Mucosa of descending colon (tissue), 3 donors: ENCODE data around the gene AEBP1. TPM values are rescaled to one million over a fixed set of nuclear protein-coding genes. Genes with fewer than 3 reads are reported as not detected.

Experiments
- ATAC-seq: fragments of 200-7000 bp; cut with Tn5 transposase; one replicate; pipeline ENCODE4 v1.9.1; 2020; ENCODE audit warnings: mild to moderate bottlenecking, moderate library complexity
- DNase-seq, 3 donors: peaks; one replicate each; pipeline ENCODE4 v3.0.0-alpha.2; 2020
- H3K36me3 ChIP-seq: fragments of 200-600 bp; one replicate; pipeline ENCODE4 v1.8.0; 2021; ENCODE audit warnings: low read depth, mild to moderate bottlenecking
- H3K4me1 ChIP-seq: fragments of 200-600 bp; one replicate; pipeline ENCODE4 v1.8.0; 2021; ENCODE audit warnings: low read depth, mild to moderate bottlenecking
- H3K4me3 ChIP-seq: fragments of 200-600 bp; one replicate; pipeline ENCODE4 v1.8.0; 2021; ENCODE audit warnings: mild to moderate bottlenecking
- H3K9me3 ChIP-seq: fragments of 200-600 bp; one replicate; pipeline ENCODE4 v1.8.0; 2021; ENCODE audit warnings: mild to moderate bottlenecking
- CTCF ChIP-seq: fragments of 200-600 bp; IDR thresholded peaks from one replicate; pipeline ENCODE4 v1.8.0; 2022; ENCODE audit warnings: antibody characterized with exemption, mild to moderate bottlenecking
- intact Hi-C, 2 donors: fragments of 100-400 bp; cut with DNase I in 1 of 2; cut with micrococcal nuclease in 1 of 2; formaldehyde crosslinking; loops; one replicate each; pipeline versions ENCODE4 v1.11.0 to v1.11.1; 2022; cut with DNase I, micrococcal nuclease
- total RNA-seq, 3 donors: library from RNA; stranded (reverse); fragmentation: NEBNext Ultra II Directional in 2 of 3; extraction: Animal tissue kit (Norgen Biotek cat#: 25700) in 2 of 3; gene quantifications; one replicate each; pipeline versions ENCODE4 v1.2.1 to v1.2.4, GENCODE V29; 2021 to 2023
- donor health status: DM: no; HTN: no; CAD: no; lungs with moderate emphysema.
- donor health status: DM: no; HTN: no; CAD: no.
- donor health status: DM: no; HTN: yes; CAD: no.

Gene AEBP1
- total RNA-seq, 3 donors from 2014 or later: 14.1 to 130 (median 42.2) TPM

- no peaks in the 10 kb centered on the region for H3K36me3 ChIP-seq
- intact Hi-C loops: no loop called here
- ATAC-seq: no peak
These were observed 29.1 kb downstream of the AEBP1 start for GRCh38 chr7:44133295-44133694.

GRCh38 chr7:44134943-44135628 lies 30.9 kb downstream of the AEBP1 start:
- Histone ChIP-seq H3K9me3 (no peaks in the 10 kb centered on the region), H3K4me3 (no peak overlapping the region), H3K36me3 (no peaks in the 10 kb centered on the region), H3K4me1 (no peaks in the 10 kb centered on the region)
- DNase-seq (no peak), ATAC-seq (no peak)
- intact Hi-C loops: no loop called here
- TF ChIP-seq CTCF: no peak

More at GRCh38 chr7:44133295-44133694, 29.1 kb downstream of the AEBP1 start:
- no peak for TF ChIP-seq CTCF
- no peak for DNase-seq
- no peaks in the 10 kb centered on the region for H3K9me3 ChIP-seq
- H3K4me3 ChIP-seq: no peak overlapping the region
- no peaks in the 10 kb centered on the region for H3K4me1 ChIP-seq

GRCh38 chr7:44136731-44137130 lies 32.6 kb downstream of the AEBP1 start:
- no peaks in the 10 kb centered on the region for H3K9me3 ChIP-seq
- intact Hi-C loops: no loop called here
- TF ChIP-seq CTCF: no peak
- no peak for DNase-seq
- no peak overlapping the region for H3K4me3 ChIP-seq
- H3K4me1 ChIP-seq: no peaks in the 10 kb centered on the region
- ATAC-seq: no peak
- no peaks in the 10 kb centered on the region for H3K36me3 ChIP-seq

GRCh38 chr7:44138698-44139097 lies 34.6 kb downstream of the AEBP1 start:
- Histone ChIP-seq H3K36me3 (no peaks in the 10 kb centered on the region), H3K9me3 (no peaks in the 10 kb centered on the region), H3K4me1 (no peaks in the 10 kb centered on the region), H3K4me3 (no peak overlapping the region)
- ATAC-seq: no peak
- no peak for DNase-seq
- intact Hi-C loops: no loop called here
- TF ChIP-seq CTCF: no peak

- Histone ChIP-seq H3K9me3 (no peaks in the 10 kb centered on the region), H3K4me1 (no peaks in the 10 kb centered on the region), H3K36me3 (no peaks in the 10 kb centered on the region), H3K4me3 (no peak overlapping the region)
- DNase-seq (no peak), ATAC-seq (no peak)
- intact Hi-C loops: no loop called here
- TF ChIP-seq CTCF: no peak
These were observed 35.3 kb downstream of the AEBP1 start for GRCh38 chr7:44139311-44140010.
